Fibroblast of peridontal ligament (primary cell): ENCODE data around the gene STX7.

ENCODE experiments used
- DNase-seq: peaks from one replicate; pipeline ENCODE4 v3.0.0-alpha.2; 2010; ENCODE audit errors: extremely low read depth

The STX7 gene

GRCh38 chr6:132413499-132413802 lies 99.5 kb downstream of the STX7 start:
- DNase-seq = peak; percentile 54

GRCh38 chr6:132412656-132413498 lies 100.0 kb downstream of the STX7 start:
- peak; percentile 83 for DNase-seq

- DNase-seq = no peak
These were observed 101.6 kb downstream of the STX7 start for GRCh38 chr6:132411296-132411695.

GRCh38 chr6:132410830-132411229 lies 102.1 kb downstream of the STX7 start:
- DNase-seq = no peak

GRCh38 chr6:132405143-132405915 lies 107.6 kb downstream of the STX7 start:
- DNase-seq = peak; percentile 57

GRCh38 chr6:132404736-132405135 lies 108.2 kb downstream of the STX7 start:
- DNase-seq = peak; percentile 37

GRCh38 chr6:132404330-132404729 lies 108.6 kb downstream of the STX7 start:
- DNase-seq = no peak

- DNase-seq = peak; percentile 23
These were observed 111.2 kb downstream of the STX7 start for GRCh38 chr6:132401618-132402285.

GRCh38 chr6:132400883-132401617 lies 111.9 kb downstream of the STX7 start, which contains the start of gene MOXD1:
Gene MOXD1 (minus strand): TSS chr6:132401475. CDS start chr6:132401426, 49 bp downstream.
- DNase-seq = peak; percentile 48

- peak; percentile 44 for DNase-seq
These were observed 112.4 kb downstream of the STX7 start for GRCh38 chr6:132400555-132400882.

GRCh38 chr6:132399376-132400074 lies 113.4 kb downstream of the STX7 start:
- DNase-seq = peak; percentile 66
